AG10803 (cell line): ENCODE results near the gene ME3.
A peak's percentile ranks its signal among the peaks of the same experiment; 100 is the strongest.
"Not testable (repeated sequence)": the region's sequence is repeated elsewhere in the genome, so short reads cannot be mapped to it uniquely, and the experiment has no call there.

Experiments
- DNase-seq: peaks from one replicate; pipeline ENCODE4 v3.0.0; 2010; ENCODE audit warnings: low read depth
- H3K4me3 ChIP-seq: 2 replicates; pipeline ENCODE4 v1.5.1; 2011; ENCODE audit warnings: mild to moderate bottlenecking, low read length, control low read depth
- CTCF ChIP-seq: conservative IDR thresholded peaks from 2 replicates; pipeline ENCODE4 v1.5.1; 2011; ENCODE audit warnings: mild to moderate bottlenecking, low read length, control low read depth, inconsistent platforms

Gene ME3

GRCh38 chr11:86570020-86570419 is 102.4 kb downstream of the ME3 start:
- no peak for TF ChIP-seq CTCF
- no peak for DNase-seq
- no peak overlapping the region for H3K4me3 ChIP-seq

- H3K4me3 ChIP-seq = no peak overlapping the region
- no peak for DNase-seq
- TF ChIP-seq CTCF = no peak
These were observed 103.3 kb downstream of the ME3 start for GRCh38 chr11:86569109-86569508.

GRCh38 chr11:86565801-86566312 is 106.6 kb downstream of the ME3 start:
- no peak overlapping the region for H3K4me3 ChIP-seq
- no peak for DNase-seq
- no peak for TF ChIP-seq CTCF

GRCh38 chr11:86565388-86565787 is 107.0 kb downstream of the ME3 start:
- no peak for DNase-seq

GRCh38 chr11:86562842-86563241 is 109.6 kb downstream of the ME3 start:
- H3K4me3 ChIP-seq, DNase-seq: not testable (repeated sequence)

More at GRCh38 chr11:86565388-86565787, 107.0 kb downstream of the ME3 start:
- TF ChIP-seq CTCF = no peak
- no peak overlapping the region for H3K4me3 ChIP-seq

- H3K4me3 ChIP-seq = no peak overlapping the region
- DNase-seq = peak; percentile 79
These were observed 113.0 kb downstream of the ME3 start for GRCh38 chr11:86559311-86559945.

GRCh38 chr11:86558841-86559240 is 113.6 kb downstream of the ME3 start:
- no peak for DNase-seq
- no peak for TF ChIP-seq CTCF
- H3K4me3 ChIP-seq = no peak overlapping the region

More at GRCh38 chr11:86559311-86559945, 113.0 kb downstream of the ME3 start:
- no peak for TF ChIP-seq CTCF
